ENCODE data around the gene TRIM54.

TRIM54 gene

GRCh38 chr2:27281855-27282559, at the start of gene TRIM54:
TSS of gene TRIM54 (plus strand) at chr2:27282429. CDS start at chr2:27282732, 303 bp downstream.
- no peak for TF ChIP-seq CTCF (IDR thresholded peaks at IDR 0.05; ENCODE audit: insufficient read depth, low read depth, low read length, missing control alignments)
- no peak for DNase-seq (ENCODE audit: low read depth)
- no peak within 1 kb of the TSS for H3K4me3 ChIP-seq (ENCODE audit: low read length)

- H3K4me3 ChIP-seq (ENCODE audit: low read length) = no peak overlapping the region
- no peak for TF ChIP-seq CTCF (IDR thresholded peaks at IDR 0.05; ENCODE audit: insufficient read depth, low read depth, low read length, missing control alignments)
- no peak for DNase-seq (ENCODE audit: low read depth)
Measured at GRCh38 chr2:27233341-27233740, 48.9 kb upstream of the TRIM54 start.

- no peak for DNase-seq (ENCODE audit: low read depth)
- no peak for TF ChIP-seq CTCF (IDR thresholded peaks at IDR 0.05; ENCODE audit: insufficient read depth, low read depth, low read length, missing control alignments)
Measured at GRCh38 chr2:27236136-27236535, 46.1 kb upstream of the TRIM54 start.

GRCh38 chr2:27236626-27237025, 45.6 kb upstream of the TRIM54 start:
- no peak overlapping the region for H3K4me3 ChIP-seq (ENCODE audit: low read length)
- no peak for DNase-seq (ENCODE audit: low read depth)
- no peak for TF ChIP-seq CTCF (IDR thresholded peaks at IDR 0.05; ENCODE audit: insufficient read depth, low read depth, low read length, missing control alignments)

More at GRCh38 chr2:27236136-27236535, 46.1 kb upstream of the TRIM54 start:
- H3K4me3 ChIP-seq (ENCODE audit: low read length) = no peak overlapping the region

GRCh38 chr2:27237341-27237945, 44.8 kb upstream of the TRIM54 start:
- DNase-seq (ENCODE audit: low read depth) = no peak
- H3K4me3 ChIP-seq (ENCODE audit: low read length) = no peak overlapping the region
- TF ChIP-seq CTCF (IDR thresholded peaks at IDR 0.05; ENCODE audit: insufficient read depth, low read depth, low read length, missing control alignments) = no peak

- no peak for TF ChIP-seq CTCF (IDR thresholded peaks at IDR 0.05; ENCODE audit: insufficient read depth, low read depth, low read length, missing control alignments)
- no peak overlapping the region for H3K4me3 ChIP-seq (ENCODE audit: low read length)
Measured at GRCh38 chr2:27238976-27239375, 43.3 kb upstream of the TRIM54 start.

More at GRCh38 chr2:27238976-27239375, 43.3 kb upstream of the TRIM54 start:
- no peak for DNase-seq (ENCODE audit: low read depth)

Measured in epithelial cell of esophagus (primary cell).